Fibroblast of skin of left biceps (primary cell): ENCODE data around the gene IQCN.

Experiments
- DNase-seq, 2 experiments: peaks; one replicate each; pipeline ENCODE4 v3.0.0-alpha.2; 2013; ENCODE audit warnings: low read depth in 2 of 2

Gene IQCN

GRCh38 chr19:18231775-18232174, 42.5 kb downstream of the IQCN start:
- no peak for DNase-seq

- no peak for DNase-seq
Observed at GRCh38 chr19:18230941-18231734, 43.1 kb downstream of the IQCN start.

DNA sequence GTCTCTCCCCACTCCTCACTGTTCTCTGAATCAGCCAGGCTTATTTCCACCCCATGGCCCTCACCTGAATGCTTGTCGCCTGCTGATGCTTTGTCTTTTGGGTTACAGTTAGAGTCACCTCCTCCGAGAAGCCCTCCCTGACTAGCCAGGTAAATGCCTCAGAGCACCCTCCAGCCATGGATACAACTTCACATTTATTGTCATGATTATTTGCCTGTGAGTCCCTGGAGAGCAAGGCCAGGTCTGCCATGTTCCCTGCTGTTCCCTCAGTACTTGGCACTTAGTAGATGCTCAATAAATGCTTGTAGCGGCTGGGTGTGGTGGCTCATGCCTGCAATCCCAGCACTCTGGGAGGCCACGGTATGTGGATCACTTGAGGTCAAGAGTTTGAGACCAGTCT, 44.3 kb downstream of the IQCN start:
- no peak for DNase-seq

DNA sequence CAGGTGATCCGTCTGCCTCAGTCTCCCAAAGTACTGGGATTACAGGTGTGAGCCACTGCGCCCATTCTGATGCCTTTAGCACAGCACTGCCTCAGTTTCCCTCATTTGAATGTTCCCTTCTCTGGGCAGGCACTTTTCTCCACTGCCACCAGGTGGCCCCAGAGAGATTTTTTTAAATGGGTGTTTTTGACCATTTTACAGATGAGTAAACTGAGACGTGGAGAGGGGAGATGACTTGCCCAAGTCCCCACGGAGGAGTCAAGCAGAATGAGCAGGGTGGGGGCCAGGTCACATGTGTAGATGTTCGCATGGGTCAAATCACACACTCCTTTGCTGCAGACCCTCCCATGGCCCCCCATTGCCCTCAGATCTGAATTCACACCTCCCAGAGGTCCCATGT, 44.8 kb downstream of the IQCN start:
- DNase-seq = no peak

DNA sequence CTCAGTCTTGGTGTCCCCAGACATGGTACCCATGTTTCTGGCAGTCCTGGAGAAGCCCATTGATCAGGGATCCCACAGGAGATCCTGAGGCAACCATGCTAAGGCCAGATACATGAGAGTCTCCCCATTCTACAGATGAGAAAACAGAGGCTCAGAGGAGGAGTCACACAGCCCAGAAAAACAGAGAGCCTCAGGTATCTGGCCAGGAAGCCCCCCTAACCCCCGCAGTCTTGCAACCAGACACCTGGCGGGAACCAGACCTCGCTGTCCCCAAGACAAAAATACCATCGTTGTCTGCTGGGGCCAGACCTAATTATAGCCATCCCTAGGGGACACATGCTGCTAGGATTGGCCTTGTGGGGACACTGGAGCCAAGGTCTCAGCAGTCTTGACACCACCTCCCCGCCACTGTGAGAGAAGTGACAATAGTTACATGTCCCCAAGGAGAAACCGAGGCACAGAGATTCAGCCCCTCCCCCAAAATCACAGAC, 46.4 kb downstream of the IQCN start:
- DNase-seq = no peak

- no peak for DNase-seq
Observed at GRCh38 chr19:18226956-18227780, 47.1 kb downstream of the IQCN start.

- DNase-seq = no peak
Observed at GRCh38 chr19:18225702-18226468, 48.4 kb downstream of the IQCN start, which contains the start of gene PDE4C. TSS of gene PDE4C (minus strand) at chr19:18226438. CDS start at chr19:18226415, 23 bp downstream.

DNA sequence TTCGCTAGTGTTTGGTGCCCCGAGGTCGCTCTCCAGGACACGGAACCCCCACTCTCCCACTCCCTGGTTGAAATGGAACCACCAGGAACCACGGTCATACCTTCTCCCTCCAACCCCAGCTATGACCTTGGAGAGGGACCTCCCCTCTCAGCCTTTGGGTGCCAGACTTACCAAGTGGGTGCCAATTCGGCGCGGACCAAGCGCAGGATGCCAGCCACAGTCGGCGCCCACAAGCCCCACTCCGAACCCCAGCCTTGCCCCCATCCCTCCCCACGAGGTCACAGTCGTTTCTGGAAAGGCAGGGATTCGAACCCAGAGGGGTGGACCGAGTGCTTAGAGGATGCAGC, 48.9 kb downstream of the IQCN start:
- DNase-seq = no peak

DNA sequence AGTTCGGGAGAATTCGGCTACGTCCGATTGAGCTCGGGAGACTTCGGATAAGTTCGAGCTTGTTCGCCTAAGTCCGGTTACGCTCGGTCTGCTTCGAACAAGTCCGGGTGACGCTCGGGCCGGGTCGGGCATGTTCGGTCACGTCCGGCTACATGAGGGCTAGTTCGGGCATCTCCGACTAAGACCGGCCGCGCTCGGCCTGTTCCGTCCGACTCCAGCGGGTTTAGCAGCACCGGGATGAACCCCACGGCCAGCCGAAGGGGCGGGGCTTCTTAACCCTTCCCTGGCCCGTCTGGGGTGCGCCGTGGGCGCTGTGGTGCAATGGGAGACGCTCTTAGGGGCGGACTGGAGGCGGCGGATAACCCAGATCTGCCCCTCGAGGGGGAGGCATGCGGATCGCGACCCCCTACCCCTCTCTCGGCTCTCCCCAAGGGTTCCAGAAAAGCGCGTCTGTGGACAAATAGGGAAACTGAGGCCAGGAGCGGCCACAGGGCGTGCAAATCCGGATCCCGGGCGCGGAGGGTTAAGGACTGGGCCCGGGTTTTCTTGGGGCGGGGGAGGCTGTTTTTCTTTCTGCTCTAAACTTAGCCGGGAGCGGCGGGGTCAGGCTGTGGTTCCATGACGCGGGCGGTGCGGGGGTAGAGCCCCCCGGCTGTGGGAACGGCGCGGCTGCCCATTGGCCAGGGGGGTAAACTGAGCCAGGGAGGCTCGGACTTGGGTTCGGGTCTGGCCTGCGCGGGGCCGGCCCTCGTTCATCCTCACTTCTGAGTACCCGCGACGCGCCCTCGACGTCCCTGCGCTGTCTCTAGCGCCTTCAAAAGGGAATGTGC, 49.5 kb downstream of the IQCN start:
- peak; percentile 86 to 87 for DNase-seq

DNA sequence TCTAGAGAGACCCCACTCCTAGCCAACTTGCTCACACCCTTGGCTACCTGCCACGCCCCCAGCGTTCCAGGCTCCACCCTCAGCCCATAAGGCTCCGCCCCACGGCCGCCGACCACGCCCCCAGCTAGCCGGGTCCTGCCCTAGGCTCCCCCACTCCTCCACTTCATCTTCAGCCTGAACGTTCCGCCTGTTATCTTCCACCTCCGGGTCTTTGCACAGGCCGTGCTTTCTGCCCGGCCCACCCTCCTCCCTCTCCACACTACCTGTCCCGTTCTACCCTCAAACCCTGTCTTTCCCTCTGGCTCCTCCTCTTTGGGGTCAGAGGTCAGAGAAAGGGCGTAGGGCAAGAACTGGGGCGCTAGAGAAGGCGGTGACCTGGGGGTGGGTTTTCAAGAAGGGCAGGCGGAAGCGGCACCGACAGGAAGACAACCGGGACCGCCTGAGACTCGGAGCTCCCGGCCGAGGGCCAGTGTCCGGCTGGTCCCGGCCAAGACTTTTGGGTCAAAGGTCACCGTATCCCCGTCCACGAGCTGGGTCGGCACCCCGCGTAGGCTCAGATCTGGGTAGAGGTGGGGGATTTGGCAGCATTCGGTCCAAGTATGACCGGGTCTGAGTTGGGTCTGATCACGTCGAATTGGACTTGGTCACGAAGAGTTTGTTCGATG, 50.3 kb downstream of the IQCN start:
- no peak for DNase-seq

DNA sequence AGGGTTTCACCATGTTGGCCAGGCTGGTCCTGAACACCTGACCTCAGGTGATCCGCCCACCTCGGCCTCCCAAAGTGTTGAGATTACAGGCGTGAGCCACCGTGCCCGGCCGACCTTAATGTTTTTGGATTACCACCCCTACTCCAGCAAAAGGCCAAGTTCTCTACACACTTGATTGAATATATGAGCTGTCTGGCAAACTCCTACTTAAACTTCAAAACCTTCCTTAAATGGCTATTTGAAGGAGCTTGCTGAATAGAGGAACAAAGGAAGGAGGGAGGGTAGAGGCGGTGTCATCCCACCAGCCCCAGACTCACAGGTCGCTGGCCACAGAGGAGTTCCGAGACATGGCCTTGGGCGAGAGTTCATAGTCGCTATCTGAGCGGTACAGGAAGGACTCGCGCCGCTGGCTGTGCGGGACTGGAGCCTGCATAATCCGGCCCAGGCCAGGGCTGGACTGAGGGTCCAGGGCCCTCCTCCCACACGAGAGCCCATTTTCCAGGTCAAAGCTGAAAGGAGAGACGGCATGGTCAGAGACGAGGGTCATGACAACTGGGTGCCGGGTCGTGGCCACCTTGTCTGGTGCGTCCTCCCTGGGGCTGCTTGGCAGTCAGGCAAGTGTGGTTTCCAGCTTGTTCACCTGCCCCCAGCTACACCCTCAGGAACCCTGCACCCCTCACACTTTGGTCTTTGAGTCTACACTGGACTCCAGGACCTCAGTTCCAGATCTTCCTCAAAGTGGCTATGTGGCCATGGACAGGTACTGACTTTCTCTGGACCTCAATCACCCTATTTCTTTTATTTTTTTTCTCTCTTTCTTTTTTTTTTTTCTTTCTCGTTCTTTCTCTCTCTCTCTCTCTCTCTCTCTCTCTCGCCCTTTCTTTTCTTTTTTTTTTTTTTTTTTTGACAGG, 52.2 kb downstream of the IQCN start:
- no peak for DNase-seq

- DNase-seq = no peak
Observed at GRCh38 chr19:18220632-18221275, 53.5 kb downstream of the IQCN start.

DNA sequence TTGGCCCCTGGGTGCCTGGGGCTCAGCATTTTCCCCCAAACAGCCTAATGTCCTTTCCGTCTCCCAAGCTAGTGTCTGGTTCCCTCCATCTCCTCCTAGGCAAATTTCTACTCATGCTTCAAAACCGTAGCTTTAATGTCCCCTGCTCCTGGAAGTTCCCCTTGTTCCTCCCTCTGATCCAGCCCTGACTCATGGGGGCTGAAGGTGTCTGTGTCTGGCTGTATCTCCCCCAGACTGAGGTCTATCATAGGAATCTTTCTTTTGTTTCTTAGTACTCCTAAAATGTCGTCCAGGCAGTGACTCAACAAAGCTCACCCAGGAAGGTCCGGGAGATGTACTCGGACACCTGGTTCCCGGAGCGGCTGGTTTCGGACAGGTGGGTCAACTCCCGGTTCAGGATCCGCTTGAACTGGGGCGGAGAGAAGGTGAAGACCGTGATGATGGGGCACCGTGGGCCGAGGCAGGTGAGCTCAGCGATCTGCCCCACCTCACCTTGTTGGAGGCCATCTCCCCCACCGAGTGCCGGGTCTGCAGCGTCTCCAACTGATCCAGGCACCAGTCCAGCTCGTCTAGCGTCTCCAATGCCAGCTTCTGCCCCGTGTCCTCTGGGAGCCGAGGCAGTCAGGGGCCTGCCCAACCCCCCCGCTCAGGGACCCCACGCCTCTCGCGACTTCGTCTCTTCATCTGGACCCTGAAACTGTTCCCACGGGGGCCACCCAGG, 54.2 kb downstream of the IQCN start:
- DNase-seq = no peak

- DNase-seq = no peak
Observed at GRCh38 chr19:18218600-18218999, 55.7 kb downstream of the IQCN start.

- no peak for DNase-seq
Observed at GRCh38 chr19:18218159-18218558, 56.1 kb downstream of the IQCN start.

DNA sequence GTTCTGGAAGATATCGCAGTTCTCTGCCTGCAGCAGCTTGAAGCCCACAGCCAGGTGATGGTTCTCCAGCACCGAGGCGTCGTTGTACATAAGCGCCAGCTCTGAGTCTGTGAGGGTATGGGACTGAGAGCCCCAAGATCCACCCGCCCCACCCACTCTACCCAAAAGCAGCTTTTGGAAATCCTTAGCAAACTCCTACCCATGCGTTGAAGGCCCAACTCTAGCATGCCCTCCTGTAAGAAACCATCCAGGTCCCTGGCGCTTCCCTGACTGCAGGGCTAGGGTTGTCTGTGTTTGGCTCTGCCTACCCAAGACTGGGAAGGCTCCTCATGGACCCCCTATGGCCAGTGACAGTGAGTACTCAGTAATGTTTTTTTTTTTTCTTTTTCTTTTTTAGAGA, 57.5 kb downstream of the IQCN start:
- no peak for DNase-seq

DNA sequence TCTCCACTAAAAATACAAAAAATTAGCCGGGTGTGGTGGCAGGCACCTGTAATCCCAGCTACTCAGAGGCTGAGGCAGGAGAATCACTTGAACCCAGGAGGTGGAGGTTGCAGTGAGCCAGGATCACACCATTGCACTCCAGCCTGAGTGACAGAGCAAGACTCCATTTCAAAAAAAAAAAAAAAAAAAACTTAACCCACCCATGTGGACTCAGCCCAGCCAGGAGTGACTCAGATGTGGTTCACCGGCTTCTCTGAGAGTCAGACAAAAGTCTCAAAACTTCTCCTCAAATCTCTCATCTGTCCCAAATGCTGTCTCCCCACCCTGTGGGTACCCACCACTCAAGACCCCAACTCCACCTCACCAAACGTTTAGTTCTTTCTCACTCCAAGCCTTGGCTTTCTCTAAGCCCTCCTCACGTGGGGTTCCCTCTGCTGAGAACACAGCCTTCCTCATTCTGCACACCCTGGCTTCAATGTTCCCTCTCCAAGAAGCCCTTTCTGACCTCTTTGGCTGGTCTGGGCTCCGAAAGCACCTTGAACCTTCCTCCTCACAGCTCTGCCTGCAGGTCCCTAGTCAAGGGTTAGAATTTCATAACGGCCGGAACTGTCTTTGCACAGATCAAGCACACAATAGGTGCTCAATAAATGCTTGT, 59.3 kb downstream of the IQCN start:
- no peak for DNase-seq

DNA sequence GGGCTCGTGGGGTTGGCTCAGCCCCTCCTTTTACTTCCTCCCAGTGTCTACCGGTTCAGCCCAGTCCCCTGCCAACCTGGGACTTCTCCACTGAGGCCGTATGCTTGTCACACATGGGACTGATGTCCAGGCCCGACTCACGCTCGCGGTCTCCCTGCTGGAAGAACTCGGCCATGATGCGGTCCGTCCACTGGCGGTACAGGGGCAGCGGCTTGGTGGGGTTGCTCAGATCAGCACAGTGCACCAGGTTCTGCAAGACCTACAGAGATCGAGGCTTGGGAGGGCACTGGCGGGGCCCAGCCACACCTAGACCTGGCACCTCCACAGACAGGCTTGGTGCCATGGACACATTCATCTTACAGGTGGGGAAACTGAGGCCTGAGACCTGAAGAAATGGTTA, 62.6 kb downstream of the IQCN start:
- DNase-seq = no peak
